ENCODE data around the gene KAZN. TPM values are rescaled to one million over a fixed set of nuclear protein-coding genes. Genes with fewer than 3 reads are reported as not detected.

KAZN gene
- total RNA-seq, 1 donor from 2014 or later: 0.60 TPM

DNA sequence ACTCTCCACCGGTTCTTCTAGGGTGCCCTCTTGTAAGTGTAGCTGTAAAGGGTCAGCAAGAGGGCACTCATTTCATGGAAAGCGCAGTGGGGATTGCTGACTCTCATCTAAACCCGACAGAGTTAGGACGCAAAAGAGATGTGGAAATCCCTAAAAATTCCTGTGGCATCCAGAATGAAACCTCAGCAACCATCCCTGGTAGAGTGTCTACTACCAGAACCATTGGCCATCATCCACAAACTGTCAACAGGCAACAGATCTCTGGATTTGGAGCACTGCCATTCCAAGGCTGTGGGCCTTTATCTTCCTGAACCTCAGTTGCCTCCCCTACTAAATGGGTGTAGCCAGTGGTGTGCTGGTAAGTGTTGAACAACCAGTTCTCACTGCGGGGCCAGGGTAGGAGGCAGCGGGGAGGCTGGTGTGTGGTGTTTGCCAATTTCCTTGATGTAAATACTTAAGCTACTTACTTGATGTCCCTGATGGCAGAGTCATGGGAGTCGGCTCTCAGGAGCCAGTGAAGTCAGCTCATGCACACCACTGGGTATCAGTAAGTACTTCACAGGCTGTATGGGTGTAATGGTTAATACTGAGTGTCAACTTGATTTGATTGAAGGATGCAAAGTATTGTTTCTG is 195.8 kb downstream of the KAZN start:
- no peak for DNase-seq (ENCODE audit: low read depth in 2 of 2)

DNA sequence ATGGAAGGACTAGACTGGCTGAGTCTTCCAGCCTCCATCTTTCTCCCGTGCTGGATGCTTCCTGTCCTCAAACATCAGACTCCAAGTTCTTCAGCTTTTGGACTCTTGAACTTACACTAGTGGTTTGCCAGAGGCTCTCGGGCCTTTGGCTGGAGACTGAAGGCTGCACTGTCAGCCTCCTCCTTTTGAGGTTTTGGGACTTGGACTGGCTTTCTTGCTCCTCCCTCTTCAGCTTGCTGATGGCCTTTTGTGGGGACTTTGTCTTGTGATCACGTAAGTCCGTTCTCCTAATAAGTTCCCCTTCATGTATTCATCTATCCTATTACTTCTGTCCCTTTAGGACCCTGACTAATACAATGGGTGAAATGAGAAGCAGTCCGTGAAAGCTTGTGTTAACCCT is 196.4 kb downstream of the KAZN start:
- no peak for DNase-seq (ENCODE audit: low read depth in 2 of 2)

DNA sequence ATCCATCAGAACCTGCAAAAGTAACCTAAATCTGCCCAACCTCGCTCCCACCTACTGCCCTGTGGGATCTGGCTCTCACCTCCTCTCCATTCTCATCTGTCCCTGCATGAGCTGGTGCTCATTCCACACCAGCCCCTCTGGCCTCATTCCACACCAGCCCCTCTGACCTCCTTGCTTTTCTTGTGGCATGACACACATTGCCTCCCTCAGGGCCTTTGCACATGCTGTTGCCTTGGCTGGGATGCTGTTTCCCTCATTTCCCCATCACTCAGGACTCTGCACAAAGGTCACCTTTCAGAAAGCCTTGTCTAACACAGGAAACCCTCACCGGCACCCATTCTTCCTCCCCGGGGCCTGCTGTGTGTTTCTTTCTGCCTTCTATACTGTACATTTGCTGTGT is 197.1 kb downstream of the KAZN start:
- DNase-seq (ENCODE audit: low read depth in 2 of 2): no peak

DNA sequence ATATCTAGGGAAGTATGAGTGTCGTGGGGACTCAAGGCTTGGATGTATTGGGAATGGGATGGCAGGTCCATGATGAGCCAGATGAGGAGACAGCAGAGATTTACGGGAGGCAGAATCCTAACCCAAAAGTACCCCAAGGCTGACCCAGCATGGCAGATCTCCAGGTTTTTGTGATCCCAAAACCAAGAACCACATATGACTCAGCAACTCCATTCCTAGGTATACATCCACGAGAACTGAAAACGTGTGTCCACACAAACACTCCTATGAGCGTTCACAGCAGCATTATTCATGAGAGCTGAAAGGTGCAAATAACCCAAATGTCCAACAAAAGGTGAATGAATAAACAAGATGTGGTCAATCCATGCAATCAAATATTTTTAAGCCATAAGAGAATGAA is 201.5 kb downstream of the KAZN start:
- no peak for DNase-seq (ENCODE audit: low read depth in 2 of 2)

DNA sequence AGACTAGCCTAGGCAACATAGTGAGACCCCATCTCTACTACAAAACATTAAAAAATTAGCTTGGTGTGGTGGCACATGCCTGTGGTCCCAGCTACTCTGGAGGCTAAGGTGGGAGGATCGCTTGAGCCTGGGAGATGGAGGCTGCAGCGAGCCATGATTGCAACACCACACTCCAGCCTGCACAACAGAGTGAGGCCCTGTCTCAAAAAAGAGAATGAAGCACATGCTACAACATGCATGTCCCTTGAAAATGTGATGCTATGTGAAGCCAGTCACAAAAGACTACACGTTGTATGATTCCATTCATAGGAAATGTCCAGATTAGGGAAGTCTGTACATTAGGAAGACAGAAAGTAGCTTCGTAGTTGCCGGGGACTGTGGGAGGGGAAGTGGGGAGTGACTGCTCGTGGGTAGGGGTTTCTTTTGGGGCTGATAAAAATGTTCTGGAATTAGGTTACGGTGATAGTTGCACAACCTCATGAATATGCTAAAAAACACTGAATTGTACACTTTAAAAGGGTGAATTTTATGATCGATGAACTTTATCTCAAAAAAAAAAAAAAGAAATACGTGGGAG is 202.1 kb downstream of the KAZN start:
- DNase-seq (ENCODE audit: low read depth in 2 of 2): no peak

DNA sequence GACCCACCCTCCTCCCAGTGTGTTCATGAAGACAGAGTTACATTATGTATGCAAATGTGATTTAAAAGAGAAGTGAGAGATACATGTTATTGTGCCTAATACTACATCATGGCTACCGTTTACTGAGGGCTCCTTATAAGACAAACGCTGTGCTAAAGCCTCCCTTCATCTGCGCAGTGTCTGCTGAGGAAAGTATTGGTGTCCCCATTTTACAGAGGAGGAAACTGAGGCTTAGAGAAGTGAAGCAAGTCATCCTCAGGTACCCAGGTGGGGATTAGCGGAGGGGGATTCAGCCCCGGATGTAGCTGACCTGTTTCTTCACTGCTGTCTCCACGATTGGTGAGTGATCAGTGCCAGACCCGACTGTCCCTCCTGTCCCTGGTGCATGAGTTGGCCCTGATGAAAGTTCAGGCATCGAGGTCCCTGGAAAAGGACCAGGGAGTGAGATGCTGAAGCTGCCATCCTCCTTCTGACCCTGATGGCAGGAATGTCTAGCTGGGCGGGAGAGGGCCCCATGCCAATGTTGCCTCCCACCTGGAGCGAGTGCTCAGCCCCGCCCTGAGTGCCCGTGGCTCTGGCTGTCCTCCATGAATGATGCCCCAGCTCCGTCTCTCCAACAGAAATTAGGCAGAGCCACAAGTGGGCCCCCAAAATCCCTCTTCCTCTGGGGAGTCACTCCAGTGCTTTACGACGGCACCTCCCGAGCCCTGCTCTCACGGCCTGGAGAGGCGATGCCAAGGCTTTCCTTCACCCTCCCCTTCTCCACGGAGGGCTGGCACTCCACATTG is 204.7 kb downstream of the KAZN start:
- DNase-seq (ENCODE audit: low read depth in 2 of 2): no peak

DNA sequence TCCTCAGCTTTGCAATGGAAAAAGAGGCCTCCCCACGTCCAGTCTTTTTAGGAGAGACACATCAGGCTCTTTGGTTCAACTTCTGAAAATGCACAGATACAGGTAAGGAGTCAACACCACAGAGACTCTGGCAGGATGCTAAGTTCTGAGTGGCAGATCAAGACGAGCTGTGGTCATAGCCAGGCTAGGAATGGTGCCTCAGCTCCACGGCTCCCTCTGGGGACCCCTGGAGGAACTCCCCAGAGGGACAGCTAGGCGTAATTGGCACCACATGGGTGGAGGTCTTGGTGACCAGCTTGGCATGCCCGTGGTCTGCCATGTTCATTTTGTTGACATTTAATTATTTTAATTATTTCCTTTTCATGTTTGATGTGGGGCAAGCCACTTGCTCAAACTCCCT is 206.1 kb downstream of the KAZN start:
- no peak for DNase-seq (ENCODE audit: low read depth in 2 of 2)

DNA sequence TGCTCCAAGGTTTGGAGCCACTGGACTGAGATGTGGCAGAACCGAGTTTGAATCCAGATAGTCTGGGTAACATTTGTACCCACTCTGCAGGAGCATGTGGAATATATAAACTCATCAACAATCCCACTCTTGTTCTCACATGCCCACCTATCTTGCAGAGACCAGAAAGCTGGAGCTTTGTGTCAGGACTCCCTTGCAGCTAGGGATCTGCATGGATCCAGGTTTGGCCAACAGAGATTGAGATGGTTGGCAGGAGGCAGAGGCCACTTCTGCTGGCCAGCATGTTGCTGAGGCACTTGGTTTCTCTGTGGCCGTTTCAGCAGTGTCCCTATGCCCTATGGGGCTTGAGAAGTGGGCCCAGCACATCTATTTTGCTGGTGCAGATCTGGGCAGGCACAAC is 208.3 kb downstream of the KAZN start:
- no peak for DNase-seq (ENCODE audit: low read depth in 2 of 2)

DNA sequence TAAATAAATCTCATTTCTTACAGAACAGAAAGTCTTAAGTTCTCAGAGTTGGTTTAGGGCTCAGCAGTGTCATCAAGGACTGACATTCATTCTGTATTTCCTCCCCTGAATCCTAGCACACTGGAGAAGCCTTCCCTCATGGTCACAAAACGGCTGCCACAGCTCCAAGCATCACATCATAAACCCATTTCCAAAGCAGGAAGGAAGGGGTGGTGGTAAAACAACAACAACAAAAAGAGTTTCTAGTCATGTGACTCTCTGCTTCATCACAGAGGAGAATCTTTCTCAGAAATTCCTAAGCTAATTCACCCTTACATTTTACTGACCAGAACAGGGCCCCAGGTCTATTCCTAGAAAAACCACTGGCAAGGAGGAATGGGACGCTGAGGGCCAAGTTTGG is 210.3 kb downstream of the KAZN start:
- no peak for DNase-seq (ENCODE audit: low read depth in 2 of 2)

DNA sequence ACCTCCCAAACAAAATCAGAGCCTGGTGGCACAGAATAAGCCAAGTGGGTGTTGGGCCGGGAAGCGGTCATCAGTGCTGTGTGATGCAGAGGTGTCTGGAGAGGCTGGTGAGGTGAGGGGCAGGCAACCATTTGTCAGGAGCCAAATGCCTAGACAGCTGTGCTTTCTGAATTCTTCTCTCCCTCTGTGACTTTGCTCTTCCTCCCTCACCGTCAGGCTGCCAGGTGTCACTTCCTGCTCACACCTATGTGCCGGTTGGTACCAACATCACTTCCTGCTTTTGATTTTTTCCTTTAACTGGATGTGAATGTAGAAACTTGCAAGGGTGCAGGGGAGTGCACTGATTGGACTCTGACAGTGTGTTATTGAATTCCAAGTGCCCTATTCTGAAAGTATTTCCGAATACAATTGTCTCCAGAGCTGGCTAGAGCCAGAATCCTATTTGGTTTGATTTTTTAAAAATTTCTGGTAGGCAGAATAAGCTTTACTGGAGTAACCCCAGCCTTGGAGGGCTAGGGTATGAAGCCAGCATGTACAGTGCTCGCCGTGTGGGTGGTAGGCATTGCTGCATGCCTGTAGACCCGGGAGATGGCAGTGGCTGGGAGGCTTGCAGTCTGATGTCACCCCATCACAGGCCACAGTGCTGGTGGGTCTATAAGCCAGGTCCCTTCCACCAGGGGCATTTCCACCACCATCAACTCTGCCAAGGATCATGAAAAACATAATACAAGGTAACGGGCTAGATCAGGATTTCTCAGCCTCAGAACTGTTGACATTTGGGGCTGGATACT is 210.9 kb downstream of the KAZN start:
- no peak for DNase-seq (ENCODE audit: low read depth in 2 of 2)

DNA sequence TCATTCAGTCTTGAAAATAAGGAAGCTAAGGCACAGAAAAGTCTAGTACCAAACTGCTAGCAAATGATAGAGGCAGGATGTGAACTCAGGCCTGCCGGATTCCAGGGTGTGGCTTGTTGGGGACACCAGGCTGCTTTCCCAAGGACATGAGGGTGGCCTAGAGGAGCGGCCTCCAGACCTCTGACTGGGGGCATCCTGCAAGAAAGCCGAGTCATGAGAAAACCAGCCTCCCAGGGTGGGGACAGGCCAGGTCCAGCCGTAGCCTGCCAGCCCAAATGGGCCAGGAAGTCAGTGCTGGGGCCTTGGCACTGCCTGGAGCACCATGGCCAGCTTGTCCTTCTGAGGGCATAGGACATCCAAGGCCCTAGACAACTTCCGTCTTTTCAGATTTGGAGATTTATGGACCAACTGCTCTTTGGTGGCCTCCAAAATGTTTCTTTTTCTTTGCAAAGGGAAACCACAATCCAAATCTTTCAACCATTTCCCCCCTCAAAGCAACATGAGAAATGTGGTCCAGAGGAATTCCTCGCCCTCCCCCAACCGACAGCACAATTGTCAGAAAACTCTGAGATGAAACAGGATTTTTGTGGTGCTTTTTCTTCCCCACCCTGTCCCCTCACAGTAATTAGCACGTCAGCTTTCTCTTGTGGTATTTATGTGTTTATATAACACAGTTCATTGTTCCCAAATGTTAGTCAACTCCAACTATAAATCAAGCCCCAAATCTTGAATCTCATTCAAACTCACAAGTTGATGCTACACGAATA is 212.3 kb downstream of the KAZN start:
- DNase-seq (ENCODE audit: low read depth in 2 of 2): no peak

DNA sequence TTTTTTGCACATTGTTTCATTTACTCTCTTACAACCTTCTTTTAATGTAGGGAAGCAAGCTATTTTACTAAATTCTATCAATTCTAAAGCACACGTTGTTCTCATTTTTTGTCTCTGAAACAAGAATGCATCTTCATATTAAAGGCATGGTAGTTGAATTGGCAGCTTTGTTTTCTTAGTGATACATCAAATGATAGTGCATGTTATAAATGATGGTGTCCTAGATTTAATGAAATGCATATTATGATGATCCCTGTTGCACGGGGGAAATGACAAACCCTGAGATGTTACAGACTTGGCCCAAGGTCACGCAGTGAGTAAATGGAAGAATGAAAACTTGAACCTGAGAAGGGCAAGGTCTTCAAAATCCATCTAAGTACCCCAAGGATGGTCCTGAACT is 213.1 kb downstream of the KAZN start:
- no peak for DNase-seq (ENCODE audit: low read depth in 2 of 2)

DNA sequence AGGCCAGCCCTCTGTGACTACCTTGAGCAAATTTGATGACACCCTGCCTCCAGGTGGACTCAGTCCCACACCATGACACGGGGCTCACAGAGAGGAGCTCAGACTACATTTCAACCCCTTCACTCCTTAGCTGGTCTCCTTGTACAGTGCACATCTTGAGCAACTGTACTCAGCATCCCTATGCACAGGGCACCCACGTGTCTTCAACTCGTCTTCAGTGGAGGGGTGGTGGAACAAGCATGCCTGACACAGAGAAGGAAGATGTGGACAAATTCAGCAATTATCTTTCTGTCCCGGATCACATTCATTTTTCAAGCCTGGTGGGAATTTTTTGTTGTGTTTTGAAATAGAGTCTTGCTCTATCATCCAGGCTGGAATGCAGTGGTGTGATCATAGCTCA is 213.7 kb downstream of the KAZN start:
- no peak for DNase-seq (ENCODE audit: low read depth in 2 of 2)

DNA sequence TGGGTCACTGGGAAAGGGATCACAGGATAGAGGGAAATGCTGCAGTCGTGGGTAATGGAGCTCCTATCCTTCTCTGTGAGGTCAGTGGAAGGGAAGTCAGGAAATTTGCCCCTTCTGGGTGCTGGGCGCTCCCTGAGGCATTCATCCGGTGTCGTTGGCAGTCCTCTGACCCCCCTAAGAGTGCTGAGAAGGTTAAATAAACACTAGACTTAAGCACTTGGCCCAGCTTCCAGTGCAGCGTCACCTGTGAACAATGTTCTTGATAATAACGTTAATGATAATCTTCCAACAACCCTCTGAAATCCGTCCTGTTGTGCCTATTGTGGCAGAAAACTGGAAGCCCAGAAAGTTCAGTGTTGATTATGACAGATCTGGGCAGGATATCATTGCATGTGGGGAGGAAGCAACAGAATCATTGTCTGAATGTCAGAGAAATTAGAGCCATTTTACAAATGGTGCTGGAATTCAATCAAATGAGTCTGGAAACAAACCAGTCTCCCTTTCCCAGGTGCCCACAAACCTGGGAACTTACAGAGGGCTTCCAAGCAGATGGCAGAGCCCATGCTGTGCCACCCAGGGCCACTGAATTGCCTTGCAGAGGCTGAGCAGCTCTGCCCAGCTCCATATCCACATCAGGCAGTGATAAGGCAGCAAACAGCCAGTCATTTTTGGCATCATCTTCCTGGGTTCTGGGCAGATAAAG is 216.8 kb downstream of the KAZN start:
- no peak for DNase-seq (ENCODE audit: low read depth in 2 of 2)

DNA sequence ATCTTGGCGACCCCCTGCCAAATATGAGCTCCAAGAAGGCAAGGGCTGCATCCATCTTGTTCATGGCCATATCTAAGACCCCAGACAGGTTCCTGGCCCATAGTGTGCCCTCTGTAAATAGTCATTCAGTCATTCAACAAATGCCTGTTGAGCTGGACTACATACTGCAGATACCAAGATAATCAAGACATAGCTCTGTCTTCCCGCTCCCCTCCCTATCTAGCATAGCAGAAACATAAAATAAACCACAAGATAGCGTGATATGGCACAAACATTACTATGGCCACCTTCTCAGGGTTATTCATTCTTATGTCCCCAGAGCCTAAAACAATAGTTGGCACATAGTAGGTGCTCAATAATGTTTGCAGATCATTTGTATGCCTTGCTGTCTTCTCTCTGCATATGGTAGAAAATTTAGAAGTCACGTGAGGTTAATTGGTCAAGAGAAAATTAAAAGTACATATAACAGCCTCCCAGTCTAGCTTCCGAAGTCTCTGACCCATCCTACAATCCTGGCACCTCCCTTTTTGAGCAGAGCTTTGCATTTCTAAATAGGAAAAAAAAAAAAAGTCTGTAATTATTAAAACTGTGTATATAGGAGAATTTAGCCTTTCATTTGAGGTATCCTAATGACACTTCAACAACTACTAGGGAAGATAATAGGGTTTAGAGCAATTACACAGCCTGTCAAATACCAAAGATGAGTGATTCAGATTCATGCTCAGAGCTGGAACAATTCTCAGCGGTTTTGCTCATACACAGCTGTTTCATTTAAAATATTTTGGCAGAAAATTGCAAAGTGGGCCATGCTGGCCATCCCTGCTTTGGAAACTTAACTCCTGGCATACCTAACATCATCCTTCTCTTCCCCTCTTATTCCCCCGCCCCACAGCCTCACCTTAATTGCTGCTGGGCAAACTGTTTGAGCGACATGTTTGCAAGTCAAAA is 219.0 kb downstream of the KAZN start:
- DNase-seq (ENCODE audit: low read depth in 2 of 2): no peak

DNA sequence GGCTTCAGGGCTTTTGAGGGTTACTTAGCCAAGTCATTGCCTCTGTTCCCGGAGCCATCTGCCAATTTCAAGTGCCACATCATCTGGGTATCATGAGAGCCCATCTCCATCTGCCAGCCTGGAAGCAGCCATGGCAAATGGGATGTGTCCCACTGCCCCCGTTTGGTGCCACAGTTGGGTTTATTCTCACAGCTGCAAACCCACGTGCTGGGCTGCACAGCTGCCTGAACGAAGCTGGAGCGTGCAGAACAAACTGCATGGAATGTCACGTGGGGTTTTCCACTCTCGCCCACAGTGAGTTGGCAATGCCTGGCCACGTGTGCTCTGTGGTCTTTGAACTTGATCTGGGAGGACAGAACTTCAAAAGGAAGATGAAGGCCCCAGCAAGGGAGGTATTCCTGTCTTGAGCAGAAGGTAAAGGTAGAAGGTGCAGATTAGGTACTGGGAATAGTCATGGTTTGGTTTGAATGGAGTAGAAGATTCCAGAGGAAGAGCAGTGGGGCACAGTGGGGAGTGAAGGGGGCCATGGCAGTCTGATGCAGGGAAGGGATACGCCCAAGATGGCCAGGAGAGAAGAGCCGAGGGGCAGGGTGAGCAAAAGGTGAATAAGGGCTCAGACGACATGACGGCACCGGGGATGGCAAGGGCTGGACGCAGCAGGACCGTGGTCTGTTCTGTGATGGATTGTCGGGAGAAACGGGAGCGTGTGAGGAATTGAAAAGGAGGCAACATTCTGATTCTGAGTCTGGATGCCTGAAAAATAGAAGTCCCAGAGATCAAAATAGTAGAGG is 222.0 kb downstream of the KAZN start:
- DNase-seq (ENCODE audit: low read depth in 2 of 2): no peak

DNA sequence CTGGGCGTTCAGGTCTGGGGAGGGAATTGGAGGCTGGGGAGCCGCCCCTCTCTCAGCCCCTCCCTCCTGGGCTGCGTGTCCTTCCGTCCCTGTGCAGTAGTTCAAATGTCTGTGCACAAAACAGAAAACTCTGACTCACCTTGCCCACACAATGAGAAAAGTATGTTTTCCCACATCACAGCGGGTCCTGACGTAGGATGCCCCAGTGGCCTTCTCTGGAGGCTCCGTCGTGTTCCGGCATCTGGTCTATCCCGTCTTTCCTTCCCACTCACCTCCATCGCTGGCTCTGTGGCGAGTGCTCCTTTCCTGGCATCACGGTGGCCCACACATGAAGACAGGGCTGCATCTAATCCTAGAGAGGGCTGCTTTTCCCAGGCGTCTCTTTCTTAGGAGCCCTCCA is 224.0 kb downstream of the KAZN start:
- DNase-seq (ENCODE audit: low read depth in 2 of 2): no peak

DNA sequence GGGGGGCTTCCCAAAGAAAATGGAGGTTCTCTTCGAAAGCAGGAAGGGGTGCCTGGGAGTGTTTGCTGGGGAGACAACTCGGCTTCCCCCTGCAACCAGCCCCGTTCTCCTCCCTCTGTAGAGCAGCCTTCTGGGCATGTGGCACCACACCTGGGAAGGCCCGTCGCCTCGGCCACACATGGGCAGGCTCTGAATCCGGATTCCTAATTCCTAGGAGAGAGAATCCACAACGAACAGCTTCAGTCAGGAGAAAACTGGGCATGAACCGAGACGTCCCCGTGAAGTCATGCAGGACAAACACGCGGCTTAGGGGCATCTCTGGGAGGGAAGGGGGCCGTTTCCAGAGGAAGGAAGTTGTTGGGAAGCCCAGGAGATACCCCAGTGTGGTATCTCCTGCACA is 224.5 kb downstream of the KAZN start:
- no peak for DNase-seq (ENCODE audit: low read depth in 2 of 2)
